IMR-90 (cell line): ENCODE results near the gene CYP2E1. TPM values are rescaled to one million over a fixed set of nuclear protein-coding genes. Genes with fewer than 3 reads are reported as not detected.

ENCODE experiments used
- ATAC-seq: fragments of 200-7000 bp; cut with Tn5 transposase; 2 replicates; pipeline ENCODE4 v1.9.1; 2020; ENCODE audit warnings: low read depth, mild to moderate bottlenecking, moderate library complexity
- BruUV-seq: library from RNA; stranded (reverse); fragments of 400-500 nt; replicated peaks from 2 replicates; lab custom pipeline; 2021; lab: Mats Ljungman, UMichigan
- CTCF ChIA-PET: fragments of 300-600 bp; formaldehyde crosslinking; extraction: SDS; loops from one replicate; lab custom pipeline; 2021; ENCODE audit warnings: antibody characterized with exemption; lab: Yijun Ruan, JAX
- POLR2A ChIA-PET: fragments of 300-600 bp; sonication (Branson Sonifier 250); formaldehyde crosslinking; loops from one replicate; lab custom pipeline; 2022; ENCODE audit warnings: antibody characterized with exemption; ENCODE audit not compliant: unreplicated experiment; lab: Charles Lee
- DNase-seq: peaks from one replicate; pipeline ENCODE4 v3.0.0; 2013
- H2AFZ ChIP-seq: replicated peaks from 2 replicates; pipeline ENCODE3; 2013; ENCODE audit warnings: low read length, mild to moderate bottlenecking; ENCODE audit not compliant: poor library complexity
- H2AK5ac ChIP-seq: 2 replicates; pipeline ENCODE4 v1.6.1; 2013; ENCODE audit warnings: low read depth, low read length, inconsistent platforms
- H2AK9ac ChIP-seq: replicated peaks from 2 replicates; pipeline ENCODE3; 2013; ENCODE audit warnings: mild to moderate bottlenecking, low read depth, low read length, moderate library complexity; ENCODE audit not compliant: poor library complexity
- H2BK120ac ChIP-seq: 2 replicates; pipeline ENCODE4 v1.6.1; 2013; ENCODE audit warnings: low read depth, low read length, inconsistent platforms
- H2BK15ac ChIP-seq: 3 replicates; pipeline ENCODE4 v1.6.1; 2013; ENCODE audit warnings: low read depth, low read length, inconsistent platforms
- H2BK20ac ChIP-seq: 2 replicates; pipeline ENCODE4 v1.6.1; 2013; ENCODE audit warnings: low read depth, mild to moderate bottlenecking, inconsistent platforms, low read length, moderate library complexity
- H2BK5ac ChIP-seq: 2 replicates; pipeline ENCODE4 v1.6.1; 2013; ENCODE audit warnings: mild to moderate bottlenecking, low read depth, low read length, inconsistent platforms; ENCODE audit not compliant: poor library complexity, severe bottlenecking
- H3K14ac ChIP-seq: replicated peaks from 2 replicates; pipeline ENCODE4 v1.6.1; 2013; ENCODE audit warnings: low read depth, low read length, inconsistent platforms
- H3K18ac ChIP-seq: 2 replicates; pipeline ENCODE4 v1.6.1; 2013; ENCODE audit warnings: low read depth, low read length, control low read depth
- H3K23ac ChIP-seq: 2 replicates; pipeline ENCODE4 v1.6.1; 2013; ENCODE audit warnings: low read depth, low read length, inconsistent platforms
- H3K27ac ChIP-seq: 2 replicates; pipeline ENCODE4 v1.5.1; 2013; ENCODE audit warnings: mild to moderate bottlenecking, control low read depth, low read length; ENCODE audit not compliant: insufficient read depth
- H3K27me3 ChIP-seq: 2 replicates; pipeline ENCODE4 v1.6.1; 2013; ENCODE audit warnings: low read length; ENCODE audit not compliant: control insufficient read depth, insufficient read depth
- H3K36me3 ChIP-seq: 2 replicates; pipeline ENCODE4 v1.6.1; 2013; ENCODE audit warnings: low read length, mixed read lengths; ENCODE audit not compliant: control insufficient read depth, insufficient read depth
- H3K4ac ChIP-seq: 2 replicates; pipeline ENCODE4 v1.6.1; 2013; ENCODE audit warnings: low read depth, low read length, inconsistent platforms
- H3K4me1 ChIP-seq: 2 replicates; pipeline ENCODE4 v1.6.1; 2013; ENCODE audit warnings: low read length, mixed read lengths; ENCODE audit not compliant: control insufficient read depth, insufficient read depth
- H3K4me2 ChIP-seq: 2 replicates; pipeline ENCODE4 v1.6.1; 2013; ENCODE audit warnings: low read depth, mild to moderate bottlenecking, control low read depth, low read length, moderate library complexity
- H3K4me3 ChIP-seq: 2 replicates; pipeline ENCODE4 v1.5.1; 2013; ENCODE audit warnings: low read depth, mild to moderate bottlenecking, control low read depth, low read length, moderate library complexity; ENCODE audit not compliant: insufficient read depth
- H3K56ac ChIP-seq: 2 replicates; pipeline ENCODE4 v1.6.1; 2013; ENCODE audit warnings: low read length, inconsistent platforms; ENCODE audit not compliant: insufficient read depth; ENCODE audit errors: extremely low read depth
- H3K79me1 ChIP-seq, 2 experiments: 2 replicates each; pipeline ENCODE4 v1.6.1; 2013; ENCODE audit warnings: low read length in 2 of 2, inconsistent platforms in 1 of 2, low read depth in 1 of 2
- H3K9ac ChIP-seq: 2 replicates; pipeline ENCODE4 v1.6.1; 2013; ENCODE audit warnings: low read depth, low read length, control low read depth
- H3K9me1 ChIP-seq: 2 replicates; pipeline ENCODE4 v1.6.1; 2013; ENCODE audit warnings: low read length, inconsistent platforms; ENCODE audit not compliant: insufficient read depth
- H3K9me3 ChIP-seq: 2 replicates; pipeline ENCODE4 v1.6.1; 2013; ENCODE audit warnings: low read length; ENCODE audit not compliant: control insufficient read depth, insufficient read depth
- H4K20me1 ChIP-seq: 2 replicates; pipeline ENCODE4 v1.6.1; 2013; ENCODE audit warnings: low read length, inconsistent platforms; ENCODE audit not compliant: insufficient read depth
- H4K5ac ChIP-seq: 2 replicates; pipeline ENCODE4 v1.6.1; 2013; ENCODE audit warnings: mild to moderate bottlenecking, low read depth, low read length, control low read depth
- H4K8ac ChIP-seq, 2 experiments: 2 replicates each; pipeline ENCODE4 v1.6.1; 2013; ENCODE audit warnings: low read depth in 2 of 2, low read length in 2 of 2, control low read depth in 1 of 2, inconsistent platforms in 1 of 2
- H4K91ac ChIP-seq: 2 replicates; pipeline ENCODE4 v1.6.1; 2013; ENCODE audit warnings: low read depth, low read length, inconsistent platforms; ENCODE audit not compliant: insufficient read depth
- BHLHE40 ChIP-seq: fragments of 150-350 bp; IDR thresholded peaks from 2 replicates; pipeline ENCODE4 v1.6.1; 2016; ENCODE audit warnings: mild to moderate bottlenecking, low read depth, low read length
- ELK1 ChIP-seq: fragments of 150-350 bp; IDR thresholded peaks from 2 replicates; pipeline ENCODE4 v1.6.1; 2016; ENCODE audit warnings: low read depth, mild to moderate bottlenecking, low read length, moderate library complexity, borderline replicate concordance
- FOS ChIP-seq: fragments of 150-350 bp; IDR thresholded peaks from 2 replicates; pipeline ENCODE4 v1.6.1; 2016; ENCODE audit warnings: low read depth, low read length
- MXI1 ChIP-seq: IDR thresholded peaks from 2 replicates; pipeline ENCODE4 v1.6.1; 2012; ENCODE audit warnings: low read depth, mild to moderate bottlenecking, low read length, moderate library complexity, borderline replicate concordance
- NFE2L2 ChIP-seq: fragments of 150-350 bp; IDR thresholded peaks from 2 replicates; pipeline ENCODE4 v1.6.1; 2016; ENCODE audit warnings: low read depth, mild to moderate bottlenecking, low read length
- POLR2A ChIP-seq: IDR thresholded peaks from 2 replicates; pipeline ENCODE4 v1.6.1; 2012; ENCODE audit warnings: mild to moderate bottlenecking, low read depth, low read length
- RAD21 ChIP-seq: IDR thresholded peaks from 2 replicates; pipeline ENCODE4 v1.6.1; 2012; ENCODE audit warnings: low read length, improper control_type of control experiment
- RCOR1 ChIP-seq: IDR thresholded peaks from 2 replicates; pipeline ENCODE4 v1.6.1; 2012; ENCODE audit warnings: mild to moderate bottlenecking, low read length, improper control_type of control experiment; ENCODE audit not compliant: insufficient replicate concordance
- SMC3 ChIP-seq: fragments of 150-350 bp; IDR thresholded peaks from 2 replicates; pipeline ENCODE4 v1.6.1; 2016; ENCODE audit warnings: low read depth, mild to moderate bottlenecking, antibody characterized with exemption, low read length, moderate library complexity
- WGBS, 2 experiments: methylation state at CpG; one replicate each; pipeline versions ENCODE4 v1.1.5 to v1.1.7; 2013; ENCODE audit warnings: missing lambda C conversion rate in 2 of 2; ENCODE audit not compliant: insufficient read length in 1 of 2; ENCODE audit errors: extremely low coverage in 2 of 2; 5-methylcytosine and 5-hydroxymethylcytosine counted together
- dilution Hi-C: fragments of 300-500 bp; cut with HindIII; formaldehyde crosslinking; loops from one replicate; pipeline ENCODE4 v1.14.3; 2018; ENCODE audit warnings: low sequenced_read_pairs; ENCODE audit not compliant: unreplicated experiment
- in situ Hi-C: fragments of 300-500 bp; cut with MboI; formaldehyde crosslinking; loops from 3 replicates; pipeline ENCODE4 v1.14.3; 2019; ENCODE audit warnings: low sequenced_read_pairs, inconsistent platforms, mixed read lengths
- intact Hi-C: fragments of 100-400 bp; cut with micrococcal nuclease; formaldehyde crosslinking; loops from 2 replicates; pipeline ENCODE4 v1.10.0; 2022
- polyA plus RNA-seq, 3 experiments: library from polyadenylated mRNA; depleted of rRNA; stranded (reverse); fragments of >200 nt; gene quantifications; 2 replicates each; pipeline ENCODE4 v1.2.3, GENCODE V29; 2012; ENCODE audit warnings: low replicate concordance in 1 of 3
- total RNA-seq: library from RNA; depleted of rRNA; stranded (reverse); fragments of >200 nt; gene quantifications from 2 replicates; pipeline ENCODE4 v1.2.3, GENCODE V29; 2012

The CYP2E1 gene
- total and polyA plus RNA-seq, 2 of the 4 experiments (the other 2 are of a cell fraction) = 0.36 to 1.7 TPM

GRCh38 chr10:133530506-133530905 lies 3.3 kb downstream of the CYP2E1 start:
- Histone ChIP-seq H3K9ac (no peak overlapping the region), H2BK5ac (no peak overlapping the region), H3K27me3 (peaks cover 39% of the 10 kb centered on the region), H3K56ac (no peak overlapping the region), H3K36me3 (no peaks in the 10 kb centered on the region), H4K20me1 (no peaks in the 10 kb centered on the region), H3K18ac (no peak overlapping the region), H2AK9ac (no peak overlapping the region), H3K4me3 (no peak overlapping the region), H2AK5ac (no peak overlapping the region), H3K14ac (no peak overlapping the region), H3K9me3 (no peaks in the 10 kb centered on the region; the same call in 1 of the 2 replicates), H4K5ac (no peak overlapping the region), H4K8ac (no peak overlapping the region), H3K4me1 (no peaks in the 10 kb centered on the region), H3K4me2 (no peak overlapping the region), H2BK15ac (no peak overlapping the region), H4K91ac (no peak overlapping the region), H3K4ac (no peak overlapping the region), H2BK120ac (no peak overlapping the region), H3K27ac (no peak overlapping the region), H2BK20ac (no peak overlapping the region), H2AFZ (no peak overlapping the region), H3K9me1 (no peaks in the 10 kb centered on the region), H3K23ac (no peak overlapping the region), H3K79me1 (no peaks in the 10 kb centered on the region)
- BruUV-seq = no TSS peak
- in situ Hi-C loops (no loop called here), dilution Hi-C loops (no loop called here), intact Hi-C loops (no loop called here)
- DNase-seq = no peak
- ChIA-PET CTCF (no interaction called here), POLR2A (no interaction called here)
- 44% methylated on average over 4 of the region's 9 CpGs; no CpG with 5 or more reads in 1 of the 2 experiments for WGBS, 2 experiments
- TF ChIP-seq POLR2A (no peak), MXI1 (no peak), RCOR1 (no peak), RAD21 (no peak), NFE2L2 (no peak), SMC3 (no peak), ELK1 (no peak), FOS (no peak), BHLHE40 (no peak)
- ATAC-seq = no peak
